Breast epithelium (tissue), 3 donors: ENCODE data around the gene AP3S1.

ENCODE experiments used
- CTCF ChIP-seq, 3 donors: fragments of 450-650 bp; IDR thresholded peaks; one replicate each; pipeline ENCODE4 v1.5.1; 2016 to 2017; ENCODE audit warnings: antibody characterized with exemption in 3 of 3, mild to moderate bottlenecking in 3 of 3, moderate library complexity in 3 of 3
- POLR2A ChIP-seq: fragments of 450-650 bp; IDR thresholded peaks from one replicate; pipeline ENCODE4 v1.6.1; 2016; ENCODE audit warnings: antibody characterized with exemption, mild to moderate bottlenecking, moderate library complexity
- POLR2AphosphoS5 ChIP-seq, 3 donors: sonication (generic); formaldehyde crosslinking; IDR thresholded peaks; one replicate each; pipeline ENCODE4 v1.6.1; 2017; ENCODE audit warnings: antibody characterized with exemption in 3 of 3

DNA sequence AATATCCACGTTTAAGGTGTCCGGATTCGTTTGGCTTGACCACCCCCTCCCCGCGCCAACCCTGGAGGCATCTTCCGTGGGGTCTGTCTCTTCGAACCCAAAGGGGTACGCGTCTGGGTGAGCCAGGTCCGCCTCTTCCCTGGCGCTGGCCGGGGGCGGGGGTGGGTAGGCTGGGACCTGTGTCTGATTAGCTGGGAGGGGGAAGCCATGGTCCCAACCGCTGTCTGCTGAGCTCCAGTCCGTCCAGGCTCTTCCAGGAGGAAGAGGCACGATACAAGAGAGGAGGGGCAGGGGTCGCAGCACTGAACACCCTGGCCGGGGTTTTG, 120.5 kb downstream of the AP3S1 start, which contains the start of gene LVRN:
- TF ChIP-seq CTCF (IDR thresholded peaks at IDR 0.05) (no peak), POLR2A (no peak), POLR2AphosphoS5 (IDR thresholded peaks at IDR 0.05) (no peak)
